Measurements from ENCODE around the gene ESPNL.
A peak's percentile ranks its signal among the peaks of the same experiment; 100 is the strongest.

The ESPNL gene

DNA sequence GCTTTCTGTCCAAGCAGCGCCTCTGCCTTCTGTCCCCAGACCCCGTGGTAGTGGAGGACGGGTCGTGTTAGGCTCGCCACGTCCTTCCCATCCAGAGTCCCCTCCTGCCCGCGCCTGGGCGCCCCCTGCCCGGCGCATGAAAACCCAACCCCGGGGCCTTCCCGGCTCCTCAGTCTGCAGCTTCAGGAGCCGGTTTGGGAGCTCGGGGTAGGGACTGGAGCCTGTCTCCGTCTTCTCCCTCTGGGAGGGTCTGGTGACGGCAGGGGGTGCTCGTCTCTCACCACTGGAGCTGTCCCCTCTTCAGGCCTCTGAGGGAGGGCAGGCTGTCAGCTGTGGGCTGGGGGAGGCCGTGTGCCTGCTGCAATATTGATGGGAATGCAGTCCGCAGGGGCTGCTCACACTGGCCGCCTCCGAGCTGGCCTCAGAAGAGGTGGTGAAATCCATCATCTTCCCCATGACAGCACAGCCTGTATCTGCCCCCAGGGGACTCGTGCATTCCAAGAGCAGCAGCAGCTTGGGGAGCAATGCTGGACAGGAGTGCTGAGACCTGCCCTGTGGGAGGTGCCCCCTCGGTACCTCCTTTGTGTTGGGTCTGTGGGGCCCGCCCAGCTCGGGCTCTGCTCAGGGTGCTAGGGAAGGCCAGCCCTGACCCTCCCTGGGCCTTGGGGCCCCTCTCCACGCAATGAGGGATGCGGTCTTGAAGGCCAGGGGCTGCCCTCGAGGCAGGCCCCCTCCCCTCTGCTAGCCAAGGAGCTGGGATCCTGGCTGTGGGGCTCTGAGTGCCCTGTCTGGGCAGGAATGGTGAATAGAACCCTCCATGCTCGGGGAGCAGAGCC is 20.5 kb downstream of the ESPNL start:
- no peak overlapping the region for H3K4me3 ChIP-seq (ENCODE audit: low read depth, low read length)
- peak; percentile 58 for DNase-seq (ENCODE audit: low read depth)
- no peak for TF ChIP-seq POLR2A (IDR thresholded peaks at IDR 0.05; ENCODE audit: extremely low read depth, insufficient read length)
- TF ChIP-seq, protein P1, sequence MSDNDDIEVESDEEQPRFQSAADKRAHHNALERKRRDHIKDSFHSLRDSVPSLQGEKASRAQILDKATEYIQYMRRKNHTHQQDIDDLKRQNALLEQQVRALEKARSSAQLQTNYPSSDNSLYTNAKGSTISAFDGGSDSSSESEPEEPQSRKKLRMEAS (IDR thresholded peaks at IDR 0.05; ENCODE audit: low read depth, low read length), result no peak
- TF ChIP-seq, protein P2, sequence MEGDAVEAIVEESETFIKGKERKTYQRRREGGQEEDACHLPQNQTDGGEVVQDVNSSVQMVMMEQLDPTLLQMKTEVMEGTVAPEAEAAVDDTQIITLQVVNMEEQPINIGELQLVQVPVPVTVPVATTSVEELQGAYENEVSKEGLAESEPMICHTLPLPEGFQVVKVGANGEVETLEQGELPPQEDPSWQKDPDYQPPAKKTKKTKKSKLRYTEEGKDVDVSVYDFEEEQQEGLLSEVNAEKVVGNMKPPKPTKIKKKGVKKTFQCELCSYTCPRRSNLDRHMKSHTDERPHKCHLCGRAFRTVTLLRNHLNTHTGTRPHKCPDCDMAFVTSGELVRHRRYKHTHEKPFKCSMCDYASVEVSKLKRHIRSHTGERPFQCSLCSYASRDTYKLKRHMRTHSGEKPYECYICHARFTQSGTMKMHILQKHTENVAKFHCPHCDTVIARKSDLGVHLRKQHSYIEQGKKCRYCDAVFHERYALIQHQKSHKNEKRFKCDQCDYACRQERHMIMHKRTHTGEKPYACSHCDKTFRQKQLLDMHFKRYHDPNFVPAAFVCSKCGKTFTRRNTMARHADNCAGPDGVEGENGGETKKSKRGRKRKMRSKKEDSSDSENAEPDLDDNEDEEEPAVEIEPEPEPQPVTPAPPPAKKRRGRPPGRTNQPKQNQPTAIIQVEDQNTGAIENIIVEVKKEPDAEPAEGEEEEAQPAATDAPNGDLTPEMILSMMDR (IDR thresholded peaks at IDR 0.05; ENCODE audit: low read depth, low read length), result no peak
- no peak for TF ChIP-seq MYC (IDR thresholded peaks at IDR 0.05; ENCODE audit: low read depth, low read length)

- TF ChIP-seq, protein P2 (IDR thresholded peaks at IDR 0.05; ENCODE audit: low read depth, low read length), result no peak
- TF ChIP-seq MYC (IDR thresholded peaks at IDR 0.05; ENCODE audit: low read depth, low read length) (no peak), POLR2A (IDR thresholded peaks at IDR 0.05; ENCODE audit: extremely low read depth, insufficient read length) (no peak)
- TF ChIP-seq, protein P1 (IDR thresholded peaks at IDR 0.05; ENCODE audit: low read depth, low read length), result no peak
- H3K4me3 ChIP-seq (ENCODE audit: low read depth, low read length), result no peak overlapping the region
- no peak for DNase-seq (ENCODE audit: low read depth)
Observed at GRCh38 chr2:238121511-238122286, 21.6 kb downstream of the ESPNL start.

DNA sequence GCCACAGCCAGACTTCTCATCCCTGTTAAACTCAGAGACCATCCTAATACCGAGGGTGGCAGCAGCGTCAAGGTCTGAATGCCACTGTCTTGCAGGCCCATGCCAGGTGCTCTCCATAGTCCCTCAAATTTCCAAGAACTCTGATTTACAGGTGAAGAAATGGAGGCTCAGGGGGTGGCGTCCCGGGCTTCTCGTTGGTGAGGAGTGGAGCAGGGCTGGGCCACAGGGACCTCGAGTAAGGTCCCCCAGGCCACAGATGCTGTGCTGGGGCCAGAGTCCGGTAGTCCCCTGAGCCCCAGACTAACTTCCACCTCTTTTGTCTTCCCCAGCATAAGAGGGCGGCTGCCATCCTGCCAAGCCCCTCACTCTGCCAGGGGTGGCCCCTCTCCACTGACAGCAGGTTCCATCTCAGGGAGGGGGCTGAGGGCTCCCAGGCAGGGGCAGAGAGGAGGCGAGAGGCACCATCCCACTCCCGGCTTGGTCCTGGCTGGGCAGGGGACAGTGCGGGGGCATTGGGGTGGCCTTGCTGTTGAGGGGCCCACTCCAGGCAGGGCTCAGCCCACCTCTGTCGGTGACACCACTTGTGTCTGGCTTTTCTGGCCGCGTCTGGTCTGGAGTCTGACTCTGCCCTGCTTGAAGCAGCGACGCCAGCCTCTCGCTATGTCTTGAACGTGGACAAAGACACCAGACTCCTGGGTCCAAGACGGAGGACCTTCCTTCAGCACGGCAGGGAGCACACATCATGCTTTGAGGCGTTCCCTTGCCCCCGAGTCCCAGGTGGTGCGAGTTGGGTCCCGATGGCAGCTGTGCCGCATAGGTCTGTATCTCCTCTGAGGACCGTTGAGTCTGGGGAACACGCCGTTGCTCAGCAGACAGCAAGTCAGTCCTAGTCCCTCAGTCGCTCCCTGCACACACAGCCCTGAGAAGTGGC is 22.4 kb downstream of the ESPNL start:
- H3K4me3 ChIP-seq (ENCODE audit: low read depth, low read length), result no peak overlapping the region
- DNase-seq (ENCODE audit: low read depth), result no peak
- TF ChIP-seq, protein P2 (IDR thresholded peaks at IDR 0.05; ENCODE audit: low read depth, low read length), result no peak
- TF ChIP-seq POLR2A (IDR thresholded peaks at IDR 0.05; ENCODE audit: extremely low read depth, insufficient read length), result no peak
- no peak for TF ChIP-seq MYC (IDR thresholded peaks at IDR 0.05; ENCODE audit: low read depth, low read length)
- TF ChIP-seq, protein P1 (IDR thresholded peaks at IDR 0.05; ENCODE audit: low read depth, low read length), result no peak

GRCh38 chr2:238123218-238123971 is 23.3 kb downstream of the ESPNL start:
- no peak for DNase-seq (ENCODE audit: low read depth)
- no peak for TF ChIP-seq POLR2A (IDR thresholded peaks at IDR 0.05; ENCODE audit: extremely low read depth, insufficient read length)
- TF ChIP-seq, protein P2 (IDR thresholded peaks at IDR 0.05; ENCODE audit: low read depth, low read length), result no peak
- TF ChIP-seq MYC (IDR thresholded peaks at IDR 0.05; ENCODE audit: low read depth, low read length), result no peak
- TF ChIP-seq, protein P1 (IDR thresholded peaks at IDR 0.05; ENCODE audit: low read depth, low read length), result no peak
- H3K4me3 ChIP-seq (ENCODE audit: low read depth, low read length), result no peak overlapping the region
